Embryonic facial prominence (tissue), 1 donor: ENCODE data around the gene TMEM35B.
"Not testable (repeated sequence)": the region's sequence is repeated elsewhere in the genome, so short reads cannot be mapped to it uniquely, and the experiment has no call there.

Experiments used
- DNase-seq: peaks from one replicate; pipeline ENCODE4 v3.0.0-alpha.2; 2016; ENCODE audit errors: extremely low spot score

TMEM35B gene

DNA sequence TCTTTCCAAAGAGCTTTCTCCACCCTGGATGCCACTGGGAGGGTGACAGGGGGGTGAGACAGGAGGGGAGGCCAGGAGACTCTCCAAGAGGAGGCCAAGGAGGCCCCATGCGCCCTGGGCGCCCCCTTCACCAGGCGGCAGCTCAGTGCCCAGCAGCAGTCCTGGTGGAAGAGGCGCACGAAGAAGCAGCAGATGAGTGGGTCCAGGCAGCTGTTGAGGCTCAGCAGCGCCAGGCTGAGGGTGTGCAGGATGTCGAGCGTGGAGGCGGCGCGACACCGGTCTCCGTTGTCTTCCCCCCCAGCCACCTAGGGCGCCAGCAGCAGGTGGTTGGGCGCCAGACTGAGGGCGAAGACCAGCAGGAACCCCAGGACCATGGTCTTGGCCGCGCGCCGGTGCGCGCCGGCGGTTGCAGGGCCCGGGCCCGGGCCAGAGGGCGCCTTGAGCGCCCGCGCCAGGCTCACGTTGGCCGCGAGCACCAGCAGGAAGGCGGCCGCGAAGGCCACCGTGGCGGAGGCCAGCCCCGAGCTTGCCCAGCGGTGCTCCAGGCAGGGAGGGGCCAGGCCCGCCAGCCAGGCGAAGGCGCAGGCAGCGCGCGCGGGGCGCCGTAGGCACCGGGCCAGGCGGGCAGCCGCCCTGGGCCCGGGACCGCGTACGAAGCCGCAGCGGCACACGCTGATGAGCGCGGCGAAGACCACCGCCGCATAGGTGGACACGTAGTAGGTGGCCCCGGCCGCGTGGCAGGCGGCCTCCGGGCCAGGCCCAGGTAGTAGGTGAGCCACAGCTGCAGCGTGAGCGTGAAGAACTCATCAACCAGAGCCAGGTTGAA, 8.6 kb downstream of the TMEM35B start:
- no peak for DNase-seq

DNA sequence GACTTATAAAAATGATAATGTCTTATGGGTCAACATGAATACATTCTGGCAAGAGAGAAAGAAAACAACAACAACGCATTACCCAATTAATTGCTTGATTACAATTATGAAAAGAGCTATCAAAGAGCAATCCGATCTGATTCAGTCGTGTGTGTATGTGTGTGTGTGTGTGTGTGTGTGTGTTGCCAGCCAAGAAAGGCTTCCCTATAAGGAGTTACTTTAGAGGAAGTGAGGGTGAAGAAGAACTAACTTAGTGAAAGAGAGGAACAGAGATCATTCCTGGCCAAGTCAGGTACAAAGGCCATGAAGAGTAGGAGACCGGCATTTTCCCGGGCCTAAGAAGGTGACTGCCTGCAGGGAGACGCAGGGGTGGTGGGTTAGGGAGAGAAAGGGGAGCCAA, 9.4 kb downstream of the TMEM35B start:
- DNase-seq, result no peak

GRCh38 chr1:34975338-34975737, 9.8 kb downstream of the TMEM35B start:
- no peak for DNase-seq

GRCh38 chr1:34974626-34975025, 10.5 kb downstream of the TMEM35B start:
- no peak for DNase-seq

GRCh38 chr1:34973326-34973725, 11.8 kb downstream of the TMEM35B start:
- DNase-seq, result no peak

DNA sequence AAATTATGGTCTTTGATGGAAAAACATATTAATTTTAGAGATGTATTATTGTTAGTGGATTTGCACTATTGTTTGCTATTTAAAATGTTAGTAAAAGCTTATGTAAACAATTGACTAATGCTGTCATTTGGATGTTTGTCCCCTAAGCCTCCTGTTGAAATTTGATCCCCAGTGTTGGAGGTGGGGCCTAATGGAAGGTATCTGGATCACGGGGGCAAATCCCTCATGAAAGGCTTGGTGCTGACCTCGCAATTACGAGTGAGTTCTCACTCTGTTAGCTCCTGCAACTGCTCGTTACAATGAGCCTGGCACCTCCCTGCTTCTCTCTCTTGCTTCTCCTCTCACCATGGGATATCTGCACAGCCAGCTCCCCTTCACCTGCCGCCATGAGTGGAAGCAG, 14.3 kb downstream of the TMEM35B start:
- no peak for DNase-seq

DNA sequence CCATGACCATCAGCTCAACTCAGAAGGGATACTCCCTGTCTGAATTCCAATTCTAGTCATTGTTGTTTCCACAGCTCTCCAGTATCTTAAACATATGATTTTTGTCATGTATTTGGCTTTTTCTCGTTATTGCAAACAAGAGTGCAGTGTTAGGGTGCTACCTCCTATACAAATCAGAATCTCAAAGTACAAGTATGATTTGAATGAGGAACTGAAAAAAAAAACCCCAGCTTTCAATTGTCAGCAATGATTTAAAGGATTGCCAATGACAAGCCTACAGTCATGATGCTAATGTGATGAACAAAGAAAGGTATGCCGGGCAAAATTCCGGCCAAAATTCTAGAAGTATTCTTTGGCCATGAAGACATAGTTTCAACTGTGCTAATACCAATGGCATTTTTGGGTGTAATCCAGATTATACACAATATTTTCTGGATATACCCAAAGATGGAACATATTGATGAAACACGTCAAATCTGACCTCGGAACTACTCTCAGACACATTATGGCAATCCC, 14.9 kb downstream of the TMEM35B start:
- no peak for DNase-seq

- not testable (repeated sequence) for DNase-seq
Observed at GRCh38 chr1:34968297-34968696, 16.9 kb downstream of the TMEM35B start.

DNA sequence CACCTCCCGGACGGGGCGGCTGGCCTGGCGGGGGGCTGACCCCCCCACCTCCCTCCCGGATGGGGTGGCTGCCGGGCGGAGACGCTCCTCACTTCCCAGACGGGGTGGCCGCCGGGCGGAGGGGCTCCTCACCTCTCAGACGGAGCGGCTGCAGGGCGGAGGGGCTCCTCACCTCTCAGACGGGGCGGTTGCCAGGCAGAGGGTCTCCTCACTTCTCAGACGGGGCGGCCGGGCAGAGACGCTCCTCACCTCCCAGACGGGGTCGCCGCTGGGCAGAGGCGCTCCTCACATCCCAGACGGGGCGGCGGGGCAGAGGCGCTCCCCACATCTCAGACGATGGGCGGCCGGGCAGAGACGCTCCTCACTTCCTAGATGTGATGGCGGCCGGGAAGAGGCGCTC, 17.5 kb downstream of the TMEM35B start:
- not testable (repeated sequence) for DNase-seq

DNA sequence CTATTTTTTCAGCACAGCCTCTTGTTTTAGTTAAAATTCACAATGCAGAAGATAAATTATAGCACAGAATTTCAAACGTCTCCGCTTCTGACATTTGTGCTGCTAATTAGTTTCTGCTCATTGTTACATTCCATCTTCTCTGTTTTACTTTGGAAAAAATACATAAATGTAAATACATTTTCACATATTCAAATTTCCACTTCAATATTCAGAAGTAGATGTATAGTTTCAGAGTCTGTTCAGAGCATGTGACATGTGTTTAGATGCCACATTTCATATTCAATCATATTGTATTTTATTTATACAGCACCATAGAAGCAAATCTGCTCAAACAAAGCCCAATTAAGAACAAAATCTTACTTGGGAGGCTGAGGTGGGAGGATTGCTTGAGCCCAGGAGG, 19.6 kb downstream of the TMEM35B start:
- no peak for DNase-seq

DNA sequence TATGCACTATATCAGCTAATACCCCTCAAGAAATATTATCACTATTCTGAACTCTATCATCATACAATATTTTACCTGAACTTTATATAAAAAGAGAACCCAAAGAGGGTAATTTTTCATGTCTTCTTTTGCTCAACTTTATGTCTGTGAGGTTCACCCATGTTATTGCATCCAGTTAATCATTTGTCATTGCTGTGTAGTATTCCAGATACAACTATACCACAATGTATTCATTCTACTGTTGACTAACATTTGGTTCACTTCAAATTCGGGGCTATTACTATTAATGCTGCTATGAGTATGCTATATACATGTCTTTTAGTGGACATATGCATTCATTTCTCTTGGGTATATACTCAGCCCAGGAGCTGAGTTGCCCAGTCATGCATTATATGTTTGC, 34.7 kb downstream of the TMEM35B start:
- no peak for DNase-seq

DNA sequence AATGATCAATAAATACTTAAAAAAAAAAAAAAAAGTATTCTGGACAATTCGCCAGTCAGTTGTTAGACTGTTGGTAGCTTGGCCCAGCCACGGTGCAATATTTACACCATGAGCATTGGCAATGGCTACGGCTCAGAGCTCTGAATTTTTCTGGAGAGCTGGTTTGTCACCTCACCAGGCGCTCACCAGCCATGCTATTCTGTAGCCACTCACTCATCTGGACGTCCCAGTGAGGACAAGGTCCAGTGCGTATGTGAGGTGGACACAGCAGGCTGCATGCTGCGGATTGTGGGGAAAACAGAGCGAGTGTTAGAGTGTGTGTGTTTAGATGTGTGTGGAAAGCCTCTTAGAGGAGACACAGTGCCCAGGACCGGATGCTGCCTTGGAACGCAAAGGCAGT, 36.4 kb downstream of the TMEM35B start:
- DNase-seq, result not testable (repeated sequence)

GRCh38 chr1:34947641-34948314, 37.4 kb downstream of the TMEM35B start:
- DNase-seq, result not testable (repeated sequence)

DNA sequence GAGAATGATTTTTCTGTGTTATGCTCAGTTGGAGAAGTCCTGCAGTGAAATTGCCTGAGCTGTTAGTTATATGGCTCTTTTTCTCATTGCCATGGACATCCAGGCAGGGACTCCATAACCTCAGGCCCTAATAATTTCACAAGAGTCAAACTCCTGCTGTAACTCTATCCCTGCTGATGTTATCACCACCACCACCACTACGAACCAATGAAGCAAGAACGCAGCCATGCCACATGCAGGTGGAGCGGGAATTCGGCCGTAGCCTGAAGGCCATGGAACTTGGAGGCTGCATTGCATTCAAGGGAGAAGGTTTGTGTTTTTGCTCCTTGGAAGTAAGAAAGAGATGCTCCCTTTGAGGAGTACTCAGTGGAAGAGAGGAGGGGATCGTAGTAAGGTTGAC, 38.9 kb downstream of the TMEM35B start:
- DNase-seq, result no peak

DNA sequence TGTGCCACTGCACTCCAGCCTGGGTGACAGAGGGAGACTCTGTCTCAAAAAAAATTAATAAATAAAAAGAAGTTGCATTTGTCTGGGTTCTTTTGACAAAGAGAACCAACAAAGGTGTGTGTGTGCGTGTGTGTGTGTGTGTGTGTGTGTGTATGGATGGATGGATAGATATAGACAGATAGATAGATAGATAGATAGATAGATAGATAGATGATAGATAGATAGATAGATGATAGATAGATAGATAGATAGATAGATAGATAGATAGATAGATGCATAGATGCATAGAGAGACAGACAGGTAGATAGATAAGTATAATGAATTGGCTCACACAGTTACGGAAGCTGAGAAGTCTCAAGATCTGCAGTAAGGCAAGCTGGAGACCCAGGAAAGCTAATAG, 43.3 kb downstream of the TMEM35B start:
- not testable (repeated sequence) for DNase-seq
